Measurements from ENCODE around the gene HEATR3.

Gene HEATR3

GRCh38 chr16:50069060-50069459 lies 3.3 kb downstream of the HEATR3 start:
- TF ChIP-seq CTCF (IDR thresholded peaks at IDR 0.05; ENCODE audit: extremely low read depth, insufficient read depth, missing control alignments), result no peak
- in situ Hi-C loops (cut with MboI; ENCODE audit: low pct_unique_long_range_greater_than_20kb, low sequenced_read_pairs, unreplicated experiment), result loop anchor here (10.0 kb wide), 1 partner anchor 146 kb away; no protein-coding TSS in a partner anchor
- DNase-seq (ENCODE audit: low spot score), result no peak

- no peak for DNase-seq (ENCODE audit: low spot score)
- in situ Hi-C loops (cut with MboI; ENCODE audit: low pct_unique_long_range_greater_than_20kb, low sequenced_read_pairs, unreplicated experiment), result no loop called here
- no peak for TF ChIP-seq CTCF (IDR thresholded peaks at IDR 0.05; ENCODE audit: extremely low read depth, insufficient read depth, missing control alignments)
Measured at GRCh38 chr16:50071075-50071671, 5.4 kb downstream of the HEATR3 start.

GRCh38 chr16:50072730-50073129 lies 7.0 kb downstream of the HEATR3 start:
- TF ChIP-seq CTCF (IDR thresholded peaks at IDR 0.05; ENCODE audit: extremely low read depth, insufficient read depth, missing control alignments), result no peak
- peak; percentile 26 for DNase-seq (ENCODE audit: low spot score)
- in situ Hi-C loops (cut with MboI; ENCODE audit: low pct_unique_long_range_greater_than_20kb, low sequenced_read_pairs, unreplicated experiment), result no loop called here

- in situ Hi-C loops (cut with MboI; ENCODE audit: low pct_unique_long_range_greater_than_20kb, low sequenced_read_pairs, unreplicated experiment), result no loop called here
- no peak for TF ChIP-seq CTCF (IDR thresholded peaks at IDR 0.05; ENCODE audit: extremely low read depth, insufficient read depth, missing control alignments)
- DNase-seq (ENCODE audit: low spot score), result no peak
Measured at GRCh38 chr16:50079397-50080140, 13.8 kb downstream of the HEATR3 start.

- in situ Hi-C loops (cut with MboI; ENCODE audit: low pct_unique_long_range_greater_than_20kb, low sequenced_read_pairs, unreplicated experiment), result no loop called here
- TF ChIP-seq CTCF (IDR thresholded peaks at IDR 0.05; ENCODE audit: extremely low read depth, insufficient read depth, missing control alignments), result no peak
- DNase-seq (ENCODE audit: low spot score), result no peak
Measured at GRCh38 chr16:50081428-50082018, 15.8 kb downstream of the HEATR3 start.

GRCh38 chr16:50083996-50084395 lies 18.2 kb downstream of the HEATR3 start:
- in situ Hi-C loops (cut with MboI; ENCODE audit: low pct_unique_long_range_greater_than_20kb, low sequenced_read_pairs, unreplicated experiment), result no loop called here
- DNase-seq (ENCODE audit: low spot score), result no peak
- no peak for TF ChIP-seq CTCF (IDR thresholded peaks at IDR 0.05; ENCODE audit: extremely low read depth, insufficient read depth, missing control alignments)
